B cell (primary cell): ENCODE data around the gene HS2ST1. TPM values are rescaled to one million over a fixed set of nuclear protein-coding genes. Genes with fewer than 3 reads are reported as not detected.

ENCODE experiments used
- ATAC-seq: fragments of 200-7000 bp; cut with Tn5 transposase; one replicate; pipeline ENCODE4 v1.10.0; 2021; ENCODE audit warnings: low read depth, mild to moderate bottlenecking, moderate number of reproducible peaks, moderate library complexity
- CTCF ChIA-PET: fragments of 350-600 bp; sonication (Branson Sonifier 250); formaldehyde crosslinking; loops from one replicate; lab custom pipeline; 2021; ENCODE audit warnings: antibody characterized with exemption, inconsistent platforms; lab: Charles Lee
- POLR2A ChIA-PET: fragments of 350-600 bp; sonication (Branson Sonifier 250); formaldehyde crosslinking; loops from one replicate; lab custom pipeline; 2021; ENCODE audit warnings: antibody characterized with exemption; lab: Charles Lee
- DNase-seq: peaks from one replicate; pipeline ENCODE4 v3.0.0; 2013
- H2AFZ ChIP-seq: 2 replicates; pipeline ENCODE4 v1.6.1; 2012; ENCODE audit warnings: mild to moderate bottlenecking, low read depth, low read length; ENCODE audit not compliant: insufficient read depth, poor library complexity, severe bottlenecking
- H3K27ac ChIP-seq, 2 donors: 1 replicate in 1 of 2; 2 replicates in 1 of 2; pipeline ENCODE4 v1.5.1; 2012 to 2013; ENCODE audit warnings: low read length in 2 of 2, mild to moderate bottlenecking in 2 of 2, moderate library complexity in 1 of 2
- H3K27me3 ChIP-seq, 4 experiments: fragments of 200-600 bp in 1 of 4; sonication (generic) in 1 of 4; replicated peaks in 1 of 4; 1 replicate in 2 of 4; 2 replicates in 2 of 4; pipeline versions ENCODE4 v1.6.1 to v1.7.0; 2013 to 2016; ENCODE audit warnings: low read length in 3 of 4, mild to moderate bottlenecking in 2 of 4, mixed read lengths in 1 of 4, moderate library complexity in 1 of 4; ENCODE audit not compliant: insufficient read depth in 4 of 4, control insufficient read depth in 3 of 4; ENCODE audit errors: control extremely low read depth in 1 of 4
- H3K36me3 ChIP-seq, 2 experiments: replicated peaks in 1 of 2; 1 replicate in 1 of 2; 2 replicates in 1 of 2; pipeline versions ENCODE4 v1.6.1 to v1.7.1; 2013; ENCODE audit warnings: low read length in 1 of 2; ENCODE audit not compliant: insufficient read depth in 2 of 2, control insufficient read depth in 1 of 2; ENCODE audit errors: control extremely low read depth in 1 of 2, extremely low read depth in 1 of 2
- H3K4me1 ChIP-seq, 2 donors: fragments of 200-600 bp in 1 of 2; sonication (generic) in 1 of 2; 1 replicate in 1 of 2; 2 replicates in 1 of 2; pipeline versions ENCODE4 v1.5.1 to v1.6.1; 2013 to 2017; ENCODE audit warnings: low read length in 2 of 2; ENCODE audit not compliant: control insufficient read depth in 2 of 2, insufficient read depth in 2 of 2
- H3K4me2 ChIP-seq: replicated peaks from 2 replicates; pipeline ENCODE3; 2012; ENCODE audit warnings: mild to moderate bottlenecking, low read depth, low read length; ENCODE audit not compliant: poor library complexity, severe bottlenecking
- H3K4me3 ChIP-seq, 5 experiments: fragments of 200-600 bp in 1 of 5; sonication (generic) in 1 of 5; 1 replicate in 3 of 5; 2 replicates in 2 of 5; pipeline versions ENCODE4 v1.5.1 to v1.7.0; 2011 to 2016; ENCODE audit warnings: low read length in 4 of 5, mild to moderate bottlenecking in 4 of 5, low read depth in 2 of 5, control low read depth in 1 of 5, moderate library complexity in 1 of 5; ENCODE audit not compliant: insufficient read depth in 1 of 5; ENCODE audit errors: control extremely low read depth in 1 of 5, extremely low read depth in 1 of 5
- H3K79me2 ChIP-seq: fragments of 200-600 bp; sonication (generic); one replicate; pipeline ENCODE4 v1.6.0; 2016; ENCODE audit warnings: low read length; ENCODE audit not compliant: control insufficient read depth, insufficient read depth
- H3K9ac ChIP-seq: fragments of 200-600 bp; sonication (generic); 2 replicates; pipeline ENCODE4 v1.6.1; 2017; ENCODE audit warnings: mild to moderate bottlenecking, low read length, moderate library complexity
- H3K9me3 ChIP-seq, 3 donors: one replicate each; pipeline versions ENCODE4 v1.6.1 to v1.7.1; 2013; ENCODE audit warnings: low read length in 2 of 3; ENCODE audit not compliant: control insufficient read depth in 2 of 3, insufficient read depth in 1 of 3; ENCODE audit errors: control extremely low read depth in 1 of 3
- H4K20me1 ChIP-seq: 2 replicates; pipeline ENCODE4 v1.6.0; 2012; ENCODE audit warnings: mild to moderate bottlenecking, low read length; ENCODE audit not compliant: insufficient read depth, control insufficient read depth, poor library complexity, severe bottlenecking
- H3K27ac Mint-ChIP-seq: one replicate; pipeline ENCODE4 v1.8.0; 2021; ENCODE audit warnings: mixed read lengths
- H3K27me3 Mint-ChIP-seq: one replicate; pipeline ENCODE4 v1.8.0; 2021; ENCODE audit warnings: mixed read lengths
- H3K4me1 Mint-ChIP-seq: one replicate; pipeline ENCODE4 v1.8.0; 2021; ENCODE audit warnings: mixed read lengths
- H3K4me3 Mint-ChIP-seq: one replicate; pipeline ENCODE4 v1.8.0; 2021; ENCODE audit warnings: mixed read lengths
- H3K9me3 Mint-ChIP-seq: one replicate; pipeline ENCODE4 v1.8.0; 2022; ENCODE audit warnings: mixed read lengths; ENCODE audit not compliant: insufficient read depth
- CTCF ChIP-seq: fragments of 200-600 bp; IDR thresholded peaks from one replicate; pipeline ENCODE4 v1.8.0; 2022; ENCODE audit warnings: antibody characterized with exemption, mild to moderate bottlenecking
- EZH2 ChIP-seq: IDR thresholded peaks from 2 replicates; pipeline ENCODE4 v1.6.1; 2012; ENCODE audit warnings: borderline replicate concordance, low read depth, mild to moderate bottlenecking, moderate library complexity, low read length; ENCODE audit not compliant: insufficient read depth, poor library complexity, severe bottlenecking
- WGBS: methylation state at CpG from one replicate; pipeline ENCODE4 v1.1.5; 2013; ENCODE audit warnings: missing lambda C conversion rate; ENCODE audit not compliant: insufficient coverage; 5-methylcytosine and 5-hydroxymethylcytosine counted together
- intact Hi-C: fragments of 100-400 bp; cut with micrococcal nuclease; formaldehyde crosslinking; loops from one replicate; pipeline ENCODE4 v1.10.0; 2022
- polyA plus RNA-seq: library from polyadenylated mRNA; depleted of rRNA; stranded (reverse); fragments of >200 nt; gene quantifications from 2 replicates; pipeline ENCODE4 v1.2.3, GENCODE V29; 2012
- total RNA-seq, 2 donors: library from RNA; stranded (reverse); fragments of 120-200 nt in 1 of 2; gene quantifications; 1 replicate in 1 of 2; 2 replicates in 1 of 2; pipeline versions ENCODE4 v1.2.3 to v1.2.4, GENCODE V29; 2013 to 2022

Gene HS2ST1
- total and polyA plus RNA-seq, 2 donors (not counting 1 experiment from before 2014, with no cell fraction given), result 3.0 to 16.9 TPM

GRCh38 chr1:87134061-87134460, 219.6 kb downstream of the HS2ST1 start:
- Histone ChIP-seq H2AFZ (no peak overlapping the region), H3K9me3 (peaks cover 0 to 5% (median 0%) of the 10 kb centered on the region in 3 donors), H4K20me1 (no peaks in the 10 kb centered on the region), H3K79me2 (no peaks in the 10 kb centered on the region), H3K4me3 (no peak overlapping the region), H3K27me3 (peaks cover 0 to 27% (median 5%) of the 10 kb centered on the region in 4 experiments), H3K9ac (no peak overlapping the region), H3K4me2 (no peak overlapping the region), H3K36me3 (no peaks in the 10 kb centered on the region), H3K27ac (no peak overlapping the region), H3K4me1 (peaks cover 6 to 11% of the 10 kb centered on the region in 2 donors)
- ChIA-PET CTCF (interaction anchor here (1.0 to 2.6 kb wide), 3 partner anchors 9 to 17 kb away, joined by 3 to 15 read pairs (median 8); no protein-coding TSS in a partner anchor), POLR2A (no interaction called here)
- TF ChIP-seq CTCF, result no peak
- no peak for TF ChIP-seq EZH2
- no peak for ATAC-seq
- Mint-ChIP-seq H3K4me1 (peaks cover 11% of the 10 kb centered on the region), H3K4me3 (peak overlapping the region; percentile 45), H3K27ac (no peak overlapping the region), H3K9me3 (no peaks in the 10 kb centered on the region), H3K27me3 (peaks cover 21% of the 10 kb centered on the region)
- WGBS, result 93% methylated on average over 5 of the region's 6 CpGs
- DNase-seq, result no peak
- intact Hi-C loops, result no loop called here

GRCh38 chr1:87134625-87135328, 220.3 kb downstream of the HS2ST1 start:
- H3K4me3 ChIP-seq, result no peak overlapping the region
- Mint-ChIP-seq H3K9me3 (no peaks in the 10 kb centered on the region), H3K4me3 (no peak overlapping the region), H3K4me1 (peaks cover 11% of the 10 kb centered on the region), H3K27ac (no peak overlapping the region), H3K27me3 (peaks cover 21% of the 10 kb centered on the region)
- intact Hi-C loops, result no loop called here
- WGBS, result 95% methylated on average over 5 of the region's 9 CpGs
- no peak for ATAC-seq
- H2AFZ ChIP-seq, result no peak overlapping the region
- no peak for DNase-seq
- no peak overlapping the region for H3K4me2 ChIP-seq
- no peaks in the 10 kb centered on the region for H3K36me3 ChIP-seq
- ChIA-PET CTCF (interaction anchor here (0.7 to 2.6 kb wide), 4 partner anchors 9 to 18 kb away, joined by 3 to 15 read pairs (median 6); no protein-coding TSS in a partner anchor), POLR2A (no interaction called here)
- H3K79me2 ChIP-seq, result no peaks in the 10 kb centered on the region
- TF ChIP-seq CTCF (no peak), EZH2 (no peak)
- H3K27ac ChIP-seq, result no peak overlapping the region
- peaks cover 6 to 11% of the 10 kb centered on the region in 2 donors for H3K4me1 ChIP-seq
- H3K9me3 ChIP-seq, result peaks cover 0 to 5% (median 0%) of the 10 kb centered on the region in 3 donors
- H3K27me3 ChIP-seq, result peaks cover 0 to 27% (median 5%) of the 10 kb centered on the region in 4 experiments
- no peaks in the 10 kb centered on the region for H4K20me1 ChIP-seq
- H3K9ac ChIP-seq, result no peak overlapping the region
